IPS-18a (cell line): ENCODE results near the gene ETV5.

ENCODE experiments used
- H3K27ac ChIP-seq: one replicate; pipeline ENCODE4 v1.5.1; 2013; ENCODE audit warnings: low read length
- H3K27me3 ChIP-seq: one replicate; pipeline ENCODE4 v1.6.1; 2013; ENCODE audit warnings: mild to moderate bottlenecking, low read length; ENCODE audit not compliant: control insufficient read depth, insufficient read depth
- H3K36me3 ChIP-seq: one replicate; pipeline ENCODE4 v1.6.1; 2013; ENCODE audit warnings: low read depth, low read length; ENCODE audit not compliant: control insufficient read depth
- H3K4me1 ChIP-seq: one replicate; pipeline ENCODE4 v1.6.1; 2013; ENCODE audit warnings: low read depth, low read length; ENCODE audit not compliant: control insufficient read depth
- H3K4me3 ChIP-seq: one replicate; pipeline ENCODE4 v1.5.1; 2013; ENCODE audit warnings: low read length
- H3K9ac ChIP-seq: one replicate; pipeline ENCODE4 v1.6.1; 2013; ENCODE audit warnings: mild to moderate bottlenecking, low read length, moderate library complexity
- H3K9me3 ChIP-seq: one replicate; pipeline ENCODE4 v1.6.1; 2013; ENCODE audit warnings: low read depth, low read length; ENCODE audit not compliant: control insufficient read depth

Gene ETV5

GRCh38 chr3:186108941-186109865 lies at the start of gene ETV5:
Gene ETV5 (minus strand): TSS chr3:186109089. CDS start chr3:186105868, 3,221 bp downstream.
- peaks cover 74% of the 10 kb centered on the region for H3K27me3 ChIP-seq
- peaks cover 9% of the 10 kb centered on the region for H3K4me1 ChIP-seq
- no peaks in the 10 kb centered on the region for H3K9me3 ChIP-seq
- peaks cover 3% of the 10 kb centered on the region for H3K36me3 ChIP-seq
- peak within 1 kb of the TSS; percentile 75 for H3K9ac ChIP-seq
- peak within 1 kb of the TSS; percentile 80 for H3K4me3 ChIP-seq
- no peak within 1 kb of the TSS for H3K27ac ChIP-seq

- H3K27me3 ChIP-seq, result no peaks in the 10 kb centered on the region
- H3K9me3 ChIP-seq, result no peaks in the 10 kb centered on the region
- no peak overlapping the region for H3K4me3 ChIP-seq
- H3K36me3 ChIP-seq, result no peaks in the 10 kb centered on the region
- H3K9ac ChIP-seq, result no peak overlapping the region
- H3K4me1 ChIP-seq, result no peaks in the 10 kb centered on the region
- H3K27ac ChIP-seq, result no peak overlapping the region
Observed at GRCh38 chr3:186154641-186155040, 45.8 kb upstream of the ETV5 start.

DNA sequence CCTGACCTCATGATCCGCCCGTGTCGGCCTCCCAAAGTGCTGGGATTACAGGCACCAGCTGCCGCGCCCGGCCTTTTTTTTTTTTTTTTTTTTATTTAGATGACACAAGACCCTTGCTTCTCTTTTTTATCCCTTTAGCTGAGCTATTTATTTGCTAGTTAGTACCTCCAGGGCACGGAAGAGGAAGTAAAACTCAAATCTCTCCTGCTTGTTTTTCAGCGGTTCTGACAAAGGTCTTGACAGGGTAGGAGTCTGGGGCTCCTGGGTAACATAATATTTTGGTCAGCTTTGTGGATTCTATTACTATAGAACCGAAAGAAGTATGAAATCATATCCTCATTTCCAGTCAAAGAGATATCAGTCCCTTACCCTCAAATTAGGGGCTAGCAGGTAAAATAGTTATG lies 44.0 kb upstream of the ETV5 start:
- Histone ChIP-seq H3K27ac (no peak overlapping the region), H3K9me3 (no peaks in the 10 kb centered on the region), H3K36me3 (no peaks in the 10 kb centered on the region), H3K9ac (no peak overlapping the region), H3K4me1 (no peaks in the 10 kb centered on the region), H3K27me3 (no peaks in the 10 kb centered on the region), H3K4me3 (no peak overlapping the region)

DNA sequence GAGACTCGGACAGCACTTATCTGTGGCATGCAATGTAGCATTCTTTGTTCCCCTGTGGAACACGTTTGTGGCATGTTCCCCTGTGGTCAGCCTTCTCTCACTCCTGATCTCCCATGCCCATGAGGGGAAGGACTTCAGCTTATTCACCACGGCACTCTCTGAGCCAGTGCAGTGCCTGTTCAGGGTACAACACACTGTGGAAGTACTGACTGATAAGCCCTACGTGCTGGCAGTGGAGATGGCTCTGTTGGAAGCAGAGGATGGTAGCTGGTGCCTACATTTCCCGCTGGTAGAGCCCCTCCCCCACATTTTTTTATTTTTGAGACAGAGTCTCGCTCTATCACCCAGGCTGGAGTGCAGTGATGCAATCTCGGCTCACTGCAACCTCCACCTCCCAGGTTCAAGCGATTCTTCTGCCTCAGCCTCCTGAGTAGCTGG lies 43.5 kb upstream of the ETV5 start:
- Histone ChIP-seq H3K9me3 (no peaks in the 10 kb centered on the region), H3K36me3 (no peaks in the 10 kb centered on the region), H3K27me3 (no peaks in the 10 kb centered on the region), H3K4me1 (no peaks in the 10 kb centered on the region), H3K4me3 (no peak overlapping the region), H3K27ac (no peak overlapping the region), H3K9ac (no peak overlapping the region)

GRCh38 chr3:186151077-186151971 lies 42.4 kb upstream of the ETV5 start:
- Histone ChIP-seq H3K4me3 (no peak overlapping the region), H3K9ac (no peak overlapping the region), H3K27me3 (no peaks in the 10 kb centered on the region), H3K9me3 (no peaks in the 10 kb centered on the region), H3K27ac (no peak overlapping the region), H3K36me3 (no peaks in the 10 kb centered on the region), H3K4me1 (no peaks in the 10 kb centered on the region)

DNA sequence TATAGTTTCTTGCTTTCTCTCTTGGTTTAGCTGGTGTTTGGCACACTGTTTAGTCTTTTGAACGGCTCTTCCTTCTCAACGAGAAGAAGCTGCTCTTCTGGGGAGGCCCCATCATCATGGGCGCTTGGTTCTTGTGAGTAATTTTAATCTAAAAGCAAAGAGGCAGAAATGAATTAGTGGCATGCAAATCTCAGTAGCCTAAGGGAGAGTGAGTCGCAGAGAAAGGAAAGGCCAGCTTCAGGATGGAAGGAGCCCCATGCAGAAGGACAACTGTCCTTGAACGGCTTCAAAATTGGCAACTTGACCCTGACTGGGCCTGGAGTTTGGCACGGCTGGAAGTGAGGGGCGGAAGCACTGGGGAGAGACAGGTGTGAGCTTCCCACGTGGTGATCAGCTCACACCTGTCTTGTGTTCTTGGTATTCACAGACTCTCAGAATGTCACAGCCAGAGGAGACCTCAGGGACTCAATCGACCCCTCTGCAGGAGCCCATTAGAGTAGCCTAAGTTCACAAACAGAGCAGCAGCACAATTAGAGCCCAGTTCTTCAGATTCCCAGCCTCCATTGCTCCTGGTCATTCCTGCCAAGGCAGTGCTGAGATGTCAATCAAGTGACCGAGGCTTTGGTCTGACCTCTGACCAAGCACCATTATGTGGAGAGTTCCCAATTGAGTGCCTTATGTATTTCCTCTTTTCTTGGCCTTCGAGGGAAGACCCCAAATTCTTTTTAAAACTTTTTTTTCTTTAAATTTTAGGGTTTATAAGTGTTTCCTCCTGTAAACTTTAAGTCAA lies 41.3 kb upstream of the ETV5 start:
- H3K4me1 ChIP-seq, result no peaks in the 10 kb centered on the region
- H3K9ac ChIP-seq, result no peak overlapping the region
- H3K4me3 ChIP-seq, result no peak overlapping the region
- no peaks in the 10 kb centered on the region for H3K36me3 ChIP-seq
- no peaks in the 10 kb centered on the region for H3K9me3 ChIP-seq
- no peaks in the 10 kb centered on the region for H3K27me3 ChIP-seq
- H3K27ac ChIP-seq, result no peak overlapping the region

DNA sequence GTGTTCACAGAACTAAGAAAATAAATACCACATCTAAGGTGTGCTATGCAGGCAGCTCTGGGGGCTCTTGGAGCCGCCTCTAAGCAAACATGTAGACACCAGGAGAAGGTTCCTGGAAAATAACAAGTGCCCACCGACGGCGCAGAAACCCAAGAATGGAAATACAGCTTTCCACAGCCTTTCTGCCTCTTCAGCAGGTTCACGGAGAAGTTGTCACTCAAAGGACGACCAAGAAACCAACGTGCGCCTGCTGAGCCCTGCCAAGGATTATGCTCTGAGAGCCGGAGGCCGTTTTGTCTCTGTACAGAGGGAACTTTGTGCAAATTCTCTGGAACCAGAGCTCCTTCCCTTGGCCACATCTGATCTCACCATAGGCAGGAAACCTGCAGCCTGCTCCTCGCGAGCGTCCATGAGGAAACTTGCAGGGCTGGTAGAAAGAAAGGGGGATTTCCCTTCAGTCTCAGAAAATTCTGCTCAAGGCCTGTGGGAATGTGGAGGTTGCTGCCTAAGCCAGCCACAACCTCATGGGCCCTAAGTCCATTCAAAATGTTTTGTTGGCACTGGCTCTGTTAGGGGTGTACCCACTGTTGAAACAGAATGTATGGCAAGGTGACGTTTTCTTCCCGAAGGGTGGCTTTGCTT lies 40.6 kb upstream of the ETV5 start:
- Histone ChIP-seq H3K9me3 (no peaks in the 10 kb centered on the region), H3K4me1 (no peaks in the 10 kb centered on the region), H3K36me3 (no peaks in the 10 kb centered on the region), H3K27ac (no peak overlapping the region), H3K9ac (no peak overlapping the region), H3K27me3 (no peaks in the 10 kb centered on the region), H3K4me3 (no peak overlapping the region)

GRCh38 chr3:186144257-186144656 lies 35.4 kb upstream of the ETV5 start:
- H3K27ac ChIP-seq, result no peak overlapping the region
- no peak overlapping the region for H3K4me3 ChIP-seq
- H3K9me3 ChIP-seq, result no peaks in the 10 kb centered on the region
- H3K36me3 ChIP-seq, result no peaks in the 10 kb centered on the region
- H3K4me1 ChIP-seq, result no peaks in the 10 kb centered on the region
- no peak overlapping the region for H3K9ac ChIP-seq
- no peaks in the 10 kb centered on the region for H3K27me3 ChIP-seq

GRCh38 chr3:186143250-186143649 lies 34.4 kb upstream of the ETV5 start:
- Histone ChIP-seq H3K9ac (no peak overlapping the region), H3K4me1 (no peaks in the 10 kb centered on the region)

DNA sequence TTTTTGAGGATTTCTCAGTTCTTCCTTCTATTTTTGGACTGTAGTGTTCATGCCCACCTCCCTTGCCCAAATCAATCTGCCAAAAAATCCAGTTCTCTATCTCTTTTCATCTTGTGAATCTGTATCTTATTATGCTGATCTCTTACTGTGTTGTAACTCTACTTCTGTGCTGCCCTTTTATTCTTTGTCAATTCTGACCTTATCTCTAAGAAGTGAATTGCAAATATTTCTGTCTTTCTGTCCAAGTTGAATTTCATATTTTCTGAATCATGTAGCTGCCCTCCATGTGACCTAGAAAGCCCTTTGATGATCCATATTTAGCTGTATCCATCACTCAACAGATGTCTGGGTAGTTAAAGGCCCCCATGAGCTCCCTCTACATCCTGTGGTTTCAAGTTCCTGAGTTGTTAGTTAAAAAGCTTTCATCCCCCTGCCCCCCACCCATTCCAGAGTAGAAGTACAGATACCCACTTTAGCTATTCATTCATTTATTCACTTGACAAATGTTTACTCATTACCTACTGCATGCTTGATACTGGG lies 33.6 kb upstream of the ETV5 start:
- Histone ChIP-seq H3K4me3 (no peak overlapping the region), H3K27me3 (no peaks in the 10 kb centered on the region), H3K27ac (no peak overlapping the region), H3K4me1 (no peaks in the 10 kb centered on the region), H3K9ac (no peak overlapping the region), H3K36me3 (no peaks in the 10 kb centered on the region), H3K9me3 (no peaks in the 10 kb centered on the region)

More at GRCh38 chr3:186143250-186143649, 34.4 kb upstream of the ETV5 start:
- Histone ChIP-seq H3K36me3 (no peaks in the 10 kb centered on the region), H3K27ac (no peak overlapping the region), H3K27me3 (no peaks in the 10 kb centered on the region), H3K9me3 (no peaks in the 10 kb centered on the region), H3K4me3 (no peak overlapping the region)
